Cardiac fibroblast (primary cell): Measurements from ENCODE around the gene PLEKHA4.

Experiments used
- DNase-seq, 2 donors: peaks; one replicate each; pipeline versions ENCODE4 v3.0.0 to v3.0.0-alpha.2; 2010; ENCODE audit warnings: low read depth in 2 of 2
- H3K4me3 ChIP-seq, 2 donors: replicated peaks in 1 of 2; 1 replicate in 1 of 2; 2 replicates in 1 of 2; pipeline ENCODE4 v1.5.1; 2011; ENCODE audit warnings: low read depth in 2 of 2, low read length in 2 of 2, mild to moderate bottlenecking in 2 of 2, moderate library complexity in 1 of 2
- CTCF ChIP-seq: IDR thresholded peaks from one replicate; pipeline ENCODE4 v1.5.1; 2011; ENCODE audit warnings: low read depth, mild to moderate bottlenecking, low read length, inconsistent platforms

Gene PLEKHA4

GRCh38 chr19:48867746-48868113 lies 687 bp downstream of the PLEKHA4 start:
- TF ChIP-seq CTCF = no peak
- peak overlapping the region; percentile 49 to 54 for H3K4me3 ChIP-seq
- DNase-seq = no peak

- H3K4me3 ChIP-seq = peak overlapping the region; percentile 49 to 54
- DNase-seq = peak in 1 of 2 donors; percentile 52
- TF ChIP-seq CTCF = no peak
Measured at GRCh38 chr19:48867123-48867745, 1.2 kb downstream of the PLEKHA4 start.

GRCh38 chr19:48866692-48867091 lies 1.7 kb downstream of the PLEKHA4 start:
- no peak for TF ChIP-seq CTCF
- peak overlapping the region in 1 of 2 donors; percentile 54 for H3K4me3 ChIP-seq

GRCh38 chr19:48862827-48863226 lies 5.6 kb downstream of the PLEKHA4 start:
- TF ChIP-seq CTCF = no peak
- no peak overlapping the region for H3K4me3 ChIP-seq
- DNase-seq = no peak

More at GRCh38 chr19:48866692-48867091, 1.7 kb downstream of the PLEKHA4 start:
- no peak for DNase-seq

GRCh38 chr19:48861313-48861712 lies 7.1 kb downstream of the PLEKHA4 start:
- no peak for DNase-seq
- no peak for TF ChIP-seq CTCF
- H3K4me3 ChIP-seq = no peak overlapping the region

- no peak for TF ChIP-seq CTCF
- no peak overlapping the region for H3K4me3 ChIP-seq
- DNase-seq = no peak
Measured at GRCh38 chr19:48859711-48860572, 8.5 kb downstream of the PLEKHA4 start.
